ENCODE data around the gene FUT7. TPM values are rescaled to one million over a fixed set of nuclear protein-coding genes. Genes with fewer than 3 reads are reported as not detected.
A peak's percentile ranks its signal among the peaks of the same experiment; 100 is the strongest.

FUT7 gene
- total and polyA plus RNA-seq, 11 donors, result 0.15 to 0.48 (median 0.17) TPM; not detected in 8

DNA sequence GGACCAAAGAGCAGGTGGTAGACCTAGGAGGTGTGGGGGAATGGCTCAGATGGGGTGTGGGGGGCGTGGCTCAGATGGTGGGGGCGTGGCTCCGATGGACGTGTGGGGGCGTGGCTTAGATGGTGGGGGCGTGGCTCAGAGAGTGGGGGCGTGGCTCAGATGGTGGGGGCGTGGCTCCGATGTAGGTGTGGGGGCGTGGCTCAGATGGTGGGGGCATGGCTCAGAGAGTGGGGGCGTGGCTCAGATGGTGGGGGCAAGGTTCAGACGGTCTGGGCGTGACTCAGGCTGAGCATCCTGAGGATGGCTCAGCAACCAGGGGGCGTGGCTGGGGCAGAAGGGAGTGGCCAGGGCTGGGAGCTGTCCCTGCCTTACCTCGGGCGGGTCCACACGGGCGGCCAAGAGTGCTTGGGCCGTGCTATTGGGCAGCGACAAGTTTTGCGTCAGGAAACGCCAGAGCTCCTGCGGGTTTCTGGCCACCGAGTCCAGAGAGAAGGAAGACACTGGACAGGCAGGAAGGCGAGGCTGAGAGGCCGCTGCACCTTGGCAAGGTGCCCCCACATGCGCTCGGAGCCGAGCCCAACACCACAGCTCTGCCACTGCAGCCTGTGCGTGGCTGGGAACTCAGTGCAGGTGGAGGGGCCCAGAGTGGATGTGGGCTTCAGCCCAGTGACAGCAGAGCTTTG lies 9.8 kb downstream of the FUT7 start:
- no peaks in the 10 kb centered on the region for H3K27me3 ChIP-seq
- H3K4me1 ChIP-seq, result peaks cover 0 to 13% (median 6%) of the 10 kb centered on the region in 12 donors
- TF ChIP-seq, protein P1, sequence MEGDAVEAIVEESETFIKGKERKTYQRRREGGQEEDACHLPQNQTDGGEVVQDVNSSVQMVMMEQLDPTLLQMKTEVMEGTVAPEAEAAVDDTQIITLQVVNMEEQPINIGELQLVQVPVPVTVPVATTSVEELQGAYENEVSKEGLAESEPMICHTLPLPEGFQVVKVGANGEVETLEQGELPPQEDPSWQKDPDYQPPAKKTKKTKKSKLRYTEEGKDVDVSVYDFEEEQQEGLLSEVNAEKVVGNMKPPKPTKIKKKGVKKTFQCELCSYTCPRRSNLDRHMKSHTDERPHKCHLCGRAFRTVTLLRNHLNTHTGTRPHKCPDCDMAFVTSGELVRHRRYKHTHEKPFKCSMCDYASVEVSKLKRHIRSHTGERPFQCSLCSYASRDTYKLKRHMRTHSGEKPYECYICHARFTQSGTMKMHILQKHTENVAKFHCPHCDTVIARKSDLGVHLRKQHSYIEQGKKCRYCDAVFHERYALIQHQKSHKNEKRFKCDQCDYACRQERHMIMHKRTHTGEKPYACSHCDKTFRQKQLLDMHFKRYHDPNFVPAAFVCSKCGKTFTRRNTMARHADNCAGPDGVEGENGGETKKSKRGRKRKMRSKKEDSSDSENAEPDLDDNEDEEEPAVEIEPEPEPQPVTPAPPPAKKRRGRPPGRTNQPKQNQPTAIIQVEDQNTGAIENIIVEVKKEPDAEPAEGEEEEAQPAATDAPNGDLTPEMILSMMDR (IDR thresholded peaks at IDR 0.05), result no peak
- TF ChIP-seq POLR2A (IDR thresholded peaks at IDR 0.05), result no peak
- H3K4me3 ChIP-seq, result no peak overlapping the region
- intact Hi-C loops (cut with DNase I), result loop anchor here in 1 of 10 donors (10.0 kb wide), 1 partner anchor 137 kb away; the partner anchor contains the start of gene TRAF2
- H3K9me3 ChIP-seq, result no peaks in the 10 kb centered on the region
- 65 to 74% (median 71%) methylated on average over 6 to 30 of the region's 30 CpGs for WGBS, 4 donors
- no peak for DNase-seq
- no peak overlapping the region for H3K27ac ChIP-seq
- H3K36me3 ChIP-seq, result peaks cover 0 to 32% (median 11%) of the 10 kb centered on the region in 9 donors
- ATAC-seq, result peak in 3 of 4 donors; percentile 12 to 41 (median 21)

DNA sequence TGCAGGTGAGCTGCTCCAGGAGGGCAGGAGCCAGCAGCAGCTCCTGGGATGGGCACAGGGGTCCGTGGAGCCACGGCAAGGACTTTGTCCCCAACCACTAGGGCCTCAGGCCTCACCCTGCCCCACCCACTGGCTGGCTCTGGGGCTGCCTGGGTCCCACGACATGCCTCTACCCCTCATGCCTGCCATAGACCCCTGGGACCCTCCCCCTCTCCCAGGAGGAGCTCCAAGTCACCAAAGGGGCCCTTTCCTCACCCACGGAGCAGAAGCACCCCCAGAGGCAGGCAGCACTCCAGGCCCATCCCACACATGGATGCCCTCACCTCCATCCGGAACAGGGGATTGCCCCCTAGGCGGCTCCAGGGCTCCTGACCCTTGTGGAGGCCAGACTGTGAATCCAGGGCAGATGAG lies 10.3 kb downstream of the FUT7 start:
- intact Hi-C loops (cut with DNase I), result loop anchor here in 1 of 10 donors (10.0 kb wide), 1 partner anchor 137 kb away; the partner anchor contains the start of gene TRAF2
- peaks cover 0 to 38% (median 17%) of the 10 kb centered on the region in 9 donors for H3K36me3 ChIP-seq

DNA sequence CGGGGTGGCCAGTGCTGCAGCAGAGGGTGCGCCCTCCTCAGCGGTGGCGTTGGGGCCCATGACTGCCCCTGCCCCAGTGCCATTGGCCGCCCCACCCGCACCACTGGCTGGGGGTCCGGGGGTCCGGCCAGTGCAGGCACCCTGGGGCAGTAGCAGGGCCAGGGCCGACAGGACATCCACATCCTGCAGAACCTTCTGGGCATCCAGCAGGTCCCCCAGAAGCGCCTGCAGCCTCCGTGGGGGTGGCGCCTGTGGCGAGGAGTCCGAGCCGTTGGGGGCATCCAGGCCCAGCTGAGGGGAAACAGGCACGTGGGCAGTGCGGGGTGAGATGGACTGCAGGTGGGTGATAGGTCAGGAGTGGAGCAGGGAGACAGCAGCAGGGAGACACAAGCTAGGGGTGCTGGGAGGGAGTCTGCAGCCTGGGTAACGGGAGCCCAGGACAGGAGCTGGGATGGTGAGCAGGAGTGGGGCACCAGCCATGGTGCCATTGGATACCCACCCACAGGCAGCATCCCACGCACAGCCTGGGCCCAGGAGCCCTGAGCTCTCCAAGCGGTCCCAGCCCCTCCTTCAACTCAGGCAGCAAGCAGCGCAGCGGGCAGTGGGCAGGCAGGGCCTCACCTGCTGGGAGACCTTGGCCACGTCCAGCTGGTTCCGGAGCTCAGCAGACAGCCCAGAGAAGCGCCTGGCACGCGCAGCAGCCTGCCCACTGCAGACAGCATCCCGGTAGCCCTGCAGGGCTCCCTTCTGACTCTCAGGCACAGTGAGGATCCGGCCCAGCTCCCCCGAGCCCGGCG lies 10.9 kb downstream of the FUT7 start:
- intact Hi-C loops (cut with DNase I), result loop anchor here in 1 of 10 donors (10.0 kb wide), 1 partner anchor 136 kb away; the partner anchor contains the start of gene TRAF2
- peaks cover 0 to 44% (median 23%) of the 10 kb centered on the region in 9 donors for H3K36me3 ChIP-seq
- DNase-seq, result no peak
- TF ChIP-seq, protein P1 (IDR thresholded peaks at IDR 0.05), result no peak
- no peak for TF ChIP-seq POLR2A (IDR thresholded peaks at IDR 0.05)
- no peaks in the 10 kb centered on the region for H3K27me3 ChIP-seq
- 94 to 97% (median 95%) methylated on average over 18 to 32 of the region's 32 CpGs for WGBS, 4 donors
- no peak overlapping the region for H3K4me3 ChIP-seq
- peaks cover 0 to 1% (median 0%) of the 10 kb centered on the region in 12 donors for H3K4me1 ChIP-seq
- H3K27ac ChIP-seq, result no peak overlapping the region
- ATAC-seq, result no peak
- H3K9me3 ChIP-seq, result no peaks in the 10 kb centered on the region

More for the DNA sequence above, 10.3 kb downstream of the FUT7 start:
- TF ChIP-seq, protein P1 (IDR thresholded peaks at IDR 0.05), result no peak
- Histone ChIP-seq H3K27ac (no peak overlapping the region), H3K9me3 (no peaks in the 10 kb centered on the region), H3K4me1 (peaks cover 0 to 7% (median 2%) of the 10 kb centered on the region in 12 donors), H3K4me3 (no peak overlapping the region), H3K27me3 (no peaks in the 10 kb centered on the region)
- ATAC-seq (no peak), DNase-seq (no peak)
- 85 to 96% (median 91%) methylated on average over 2 to 6 of the region's 6 CpGs for WGBS, 4 donors
